Ovary (tissue), 9 donors: ENCODE results near the gene FAM149B1. TPM values are rescaled to one million over a fixed set of nuclear protein-coding genes. Genes with fewer than 3 reads are reported as not detected.

Experiments used
- DNase-seq, 5 donors: peaks; one replicate each; pipeline ENCODE4 v3.0.0-alpha.2; 2019 to 2020
- H3K27ac ChIP-seq, 2 donors: fragments of 200-600 bp; one replicate each; pipeline versions ENCODE4 v1.5.1 to v1.8.0; 2019 to 2022
- H3K27me3 ChIP-seq: fragments of 200-600 bp; one replicate; pipeline ENCODE4 v1.8.0; 2022
- H3K36me3 ChIP-seq: fragments of 200-600 bp; sonication (generic); one replicate; pipeline ENCODE4 v1.5.1; 2019
- H3K4me1 ChIP-seq: one replicate; pipeline ENCODE4 v1.8.1; 2013; ENCODE audit warnings: mild to moderate bottlenecking, moderate library complexity; ENCODE audit not compliant: insufficient read depth
- H3K4me3 ChIP-seq: fragments of 200-600 bp; sonication (generic); one replicate; pipeline ENCODE4 v1.5.1; 2017
- H3K9me3 ChIP-seq, 2 donors: fragments of 200-600 bp in 1 of 2; sonication (generic) in 1 of 2; one replicate each; pipeline versions ENCODE4 v1.5.1 to v1.8.1; 2013 to 2019; ENCODE audit warnings: mild to moderate bottlenecking in 1 of 2, moderate library complexity in 1 of 2
- EP300 ChIP-seq: sonication (generic); formaldehyde crosslinking; IDR thresholded peaks from one replicate; pipeline ENCODE4 v1.6.1; 2017; ENCODE audit warnings: antibody characterized with exemption
- POLR2A ChIP-seq: fragments of 450-650 bp; IDR thresholded peaks from one replicate; pipeline ENCODE4 v1.6.1; 2017; ENCODE audit warnings: antibody characterized with exemption, mild to moderate bottlenecking, moderate library complexity
- WGBS, 3 donors: extraction: QIAGEN DNeasy Blood & Tissue Kit in 1 of 3; methylation state at CpG; one replicate each; pipeline versions ENCODE4 v1.1.5 to v1.1.7; 2013 to 2017; 5-methylcytosine and 5-hydroxymethylcytosine counted together
- intact Hi-C, 4 donors: fragments of 100-400 bp; cut with DNase I; formaldehyde crosslinking; loops; one replicate each; pipeline versions ENCODE4 v1.11.0 to v1.15.1; 2022 to 2023
- polyA plus RNA-seq, 2 donors: library from polyadenylated mRNA; stranded (reverse); fragments of 200-250 nt in 1 of 2; fragments of 350-450 nt in 1 of 2; fragmentation: Illumina TruSeq in 1 of 2; extraction: RNeasy Lipid Tissue Mini Kit (QIAGEN cat#74804) in 1 of 2; gene quantifications; one replicate each; pipeline ENCODE4 v1.2.3, GENCODE V29; 2013 to 2014
- total RNA-seq, 7 donors: library from RNA; depleted of rRNA in 2 of 7; stranded (reverse); fragments of >200 nt in 2 of 7; fragmentation: NEBNext Ultra II Directional in 3 of 7; extraction: Animal tissue kit (Norgen Biotek cat#: 25700) in 3 of 7; gene quantifications; one replicate each; pipeline versions ENCODE4 v1.1.0 to v1.2.4, GENCODE V29; 2016 to 2023
- TF ChIP-seq, protein P1 (sequence below), 3 donors: fragments of 450-650 bp in 2 of 3; fragments of 200-600 bp in 1 of 3; IDR thresholded peaks; one replicate each; pipeline versions ENCODE4 v1.5.1 to v1.8.0; 2016 to 2022; ENCODE audit warnings: antibody characterized with exemption in 3 of 3, mild to moderate bottlenecking in 1 of 3
- donor health status: DM: no; HTN: no; CAD: no; lungs with moderate emphysema.
- donor health status: DM: no; HTN: no; CAD: no.
- donor health status: Bipolar disorder and iron deficiency.
- donor health status: DM: yes; HTN: yes; CAD: no.
- donor health status: DM: no; HTN: no; CAD: no.
- donor health status: DM: yes; HTN: yes; CAD: no.

The FAM149B1 gene
- total and polyA plus RNA-seq, 9 donors, result 11.7 to 34.8 (median 23.2) TPM

DNA sequence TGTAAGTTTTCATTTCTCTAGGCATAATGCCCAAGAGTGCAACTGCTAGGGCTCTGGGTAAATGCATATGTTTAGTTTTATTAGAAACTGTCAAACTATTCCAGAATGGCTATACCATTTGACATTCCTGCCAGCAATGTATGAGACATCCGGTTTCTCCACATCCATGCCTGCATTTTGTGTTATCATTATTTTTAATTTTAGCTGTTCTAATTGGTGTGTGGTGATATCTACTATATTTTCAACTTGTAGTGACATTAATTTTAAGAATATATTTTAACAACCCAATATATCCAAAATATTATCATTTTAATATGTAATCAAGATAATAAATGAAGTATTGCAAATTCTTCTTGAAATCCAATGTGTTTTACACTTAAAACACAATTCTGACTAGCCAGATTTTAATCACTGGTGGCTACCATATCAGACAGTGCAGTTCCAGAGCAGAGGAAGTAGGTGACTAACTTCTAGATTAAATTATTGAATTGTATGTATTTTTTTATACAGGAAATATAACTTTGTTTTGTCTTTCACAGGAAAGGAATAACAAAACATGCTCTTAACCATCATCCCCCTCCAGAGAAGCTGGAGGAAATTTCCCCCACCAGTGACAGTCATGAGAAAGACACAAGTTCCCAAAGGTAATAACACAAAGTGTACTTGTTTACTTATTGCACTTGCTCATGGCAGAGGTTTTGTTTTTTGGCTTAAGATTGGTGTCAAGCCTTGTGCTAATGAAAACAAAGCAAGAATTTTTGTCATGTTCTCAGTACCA lies 6.4 kb downstream of the FAM149B1 start:
- WGBS, 3 donors, result 89 to 94% (median 94%) methylated on average over 1 of the region's 1 CpG
- DNase-seq, result no peak
- Histone ChIP-seq H3K27me3 (no peaks in the 10 kb centered on the region), H3K4me3 (no peak overlapping the region), H3K9me3 (no peaks in the 10 kb centered on the region), H3K36me3 (no peaks in the 10 kb centered on the region), H3K4me1 (no peaks in the 10 kb centered on the region), H3K27ac (no peak overlapping the region)
- TF ChIP-seq, protein P1, sequence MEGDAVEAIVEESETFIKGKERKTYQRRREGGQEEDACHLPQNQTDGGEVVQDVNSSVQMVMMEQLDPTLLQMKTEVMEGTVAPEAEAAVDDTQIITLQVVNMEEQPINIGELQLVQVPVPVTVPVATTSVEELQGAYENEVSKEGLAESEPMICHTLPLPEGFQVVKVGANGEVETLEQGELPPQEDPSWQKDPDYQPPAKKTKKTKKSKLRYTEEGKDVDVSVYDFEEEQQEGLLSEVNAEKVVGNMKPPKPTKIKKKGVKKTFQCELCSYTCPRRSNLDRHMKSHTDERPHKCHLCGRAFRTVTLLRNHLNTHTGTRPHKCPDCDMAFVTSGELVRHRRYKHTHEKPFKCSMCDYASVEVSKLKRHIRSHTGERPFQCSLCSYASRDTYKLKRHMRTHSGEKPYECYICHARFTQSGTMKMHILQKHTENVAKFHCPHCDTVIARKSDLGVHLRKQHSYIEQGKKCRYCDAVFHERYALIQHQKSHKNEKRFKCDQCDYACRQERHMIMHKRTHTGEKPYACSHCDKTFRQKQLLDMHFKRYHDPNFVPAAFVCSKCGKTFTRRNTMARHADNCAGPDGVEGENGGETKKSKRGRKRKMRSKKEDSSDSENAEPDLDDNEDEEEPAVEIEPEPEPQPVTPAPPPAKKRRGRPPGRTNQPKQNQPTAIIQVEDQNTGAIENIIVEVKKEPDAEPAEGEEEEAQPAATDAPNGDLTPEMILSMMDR (IDR thresholded peaks at IDR 0.05), result no peak
- TF ChIP-seq EP300 (no peak), POLR2A (no peak)
- intact Hi-C loops, result no loop called here

- no peaks in the 10 kb centered on the region for H3K27me3 ChIP-seq
- TF ChIP-seq EP300 (no peak), POLR2A (no peak)
- TF ChIP-seq, protein P1 (IDR thresholded peaks at IDR 0.05), result no peak
- H3K27ac ChIP-seq, result no peak overlapping the region
- H3K36me3 ChIP-seq, result no peaks in the 10 kb centered on the region
- H3K4me3 ChIP-seq, result no peak overlapping the region
- H3K4me1 ChIP-seq, result no peaks in the 10 kb centered on the region
- DNase-seq, result no peak
- intact Hi-C loops, result no loop called here
- WGBS, 3 donors, result 84 to 92% (median 90%) methylated on average over 2 of the region's 2 CpGs
- H3K9me3 ChIP-seq, result no peaks in the 10 kb centered on the region
These were observed 14.6 kb downstream of the FAM149B1 start for GRCh38 chr10:73182568-73182967.

DNA sequence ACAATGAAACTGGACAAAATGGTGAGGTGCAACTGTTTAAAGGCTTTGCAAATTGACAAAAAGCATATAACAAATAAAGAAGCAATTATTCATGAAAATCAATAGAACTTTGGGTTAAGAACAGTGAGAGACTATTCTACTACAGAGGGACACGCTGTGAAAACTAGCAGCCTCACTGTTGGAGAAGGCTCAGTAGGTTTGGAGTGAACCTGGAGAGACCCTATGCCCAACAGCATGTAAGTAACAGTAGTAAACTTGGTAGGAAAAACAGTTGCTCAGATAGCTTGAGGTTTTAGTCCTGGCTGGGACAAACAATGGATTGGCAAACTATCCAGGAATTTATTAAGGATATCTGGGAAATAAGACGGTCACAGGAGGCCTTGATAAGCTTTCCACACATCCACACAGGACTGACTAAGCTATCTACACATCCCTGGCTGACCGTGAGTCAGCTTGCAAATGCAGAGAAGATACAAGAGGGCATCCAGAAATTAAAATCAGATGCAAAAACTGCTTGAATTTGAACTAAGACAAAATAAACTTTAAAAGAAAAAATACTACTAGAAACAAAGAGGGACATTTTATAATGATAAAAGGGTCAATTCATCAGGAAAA lies 15.9 kb downstream of the FAM149B1 start:
- no peak for DNase-seq
- H3K36me3 ChIP-seq, result no peaks in the 10 kb centered on the region
- no peaks in the 10 kb centered on the region for H3K9me3 ChIP-seq
- 80 to 91% (median 84%) methylated on average over 3 of the region's 3 CpGs for WGBS, 3 donors
- no peak for TF ChIP-seq POLR2A
- no peak for TF ChIP-seq EP300
- TF ChIP-seq, protein P1 (IDR thresholded peaks at IDR 0.05), result no peak
- H3K27me3 ChIP-seq, result no peaks in the 10 kb centered on the region
- H3K4me1 ChIP-seq, result no peaks in the 10 kb centered on the region
- no peak overlapping the region for H3K4me3 ChIP-seq
- H3K27ac ChIP-seq, result no peak overlapping the region
- intact Hi-C loops, result no loop called here

GRCh38 chr10:73186266-73186665 lies 18.3 kb downstream of the FAM149B1 start:
- Histone ChIP-seq H3K4me3 (no peak overlapping the region), H3K27me3 (no peaks in the 10 kb centered on the region), H3K36me3 (no peaks in the 10 kb centered on the region), H3K4me1 (no peaks in the 10 kb centered on the region), H3K27ac (no peak overlapping the region), H3K9me3 (no peaks in the 10 kb centered on the region)
- WGBS, 3 donors, result 88 to 96% (median 92%) methylated on average over 1 of the region's 1 CpG
- DNase-seq, result no peak
- TF ChIP-seq, protein P1 (IDR thresholded peaks at IDR 0.05), result no peak
- TF ChIP-seq EP300 (no peak), POLR2A (no peak)
- intact Hi-C loops, result no loop called here
